HEK293 (cell line): Measurements from ENCODE around the gene RABEP1.

Source experiments
- ZNF292 ChIP-seq: fragments of 450-650 bp; formaldehyde crosslinking; IDR thresholded peaks from 2 replicates; pipeline ENCODE4 v1.5.1; 2016; ENCODE audit warnings: low read depth, missing biosample characterization, missing genetic modification characterization, borderline replicate concordance
- ZNF514 ChIP-seq: fragments of 450-650 bp; formaldehyde crosslinking; IDR thresholded peaks from 2 replicates; pipeline ENCODE4 v1.5.1; 2016; ENCODE audit warnings: missing biosample characterization, missing genetic modification characterization
- ZNF548 ChIP-seq: fragments of 450-650 bp; formaldehyde crosslinking; IDR thresholded peaks from 2 replicates; pipeline ENCODE4 v1.5.1; 2016; ENCODE audit warnings: missing biosample characterization, missing genetic modification characterization
- ZNF785 ChIP-seq: fragments of 450-650 bp; formaldehyde crosslinking; IDR thresholded peaks from 2 replicates; pipeline ENCODE4 v1.5.1; 2016; ENCODE audit warnings: missing biosample characterization, missing genetic modification characterization
- TF ChIP-seq, protein P1 (sequence below): fragments of 450-650 bp; formaldehyde crosslinking; IDR thresholded peaks from 2 replicates; pipeline ENCODE4 v1.5.1; 2016; ENCODE audit warnings: missing biosample characterization, missing genetic modification characterization, low read depth

DNA sequence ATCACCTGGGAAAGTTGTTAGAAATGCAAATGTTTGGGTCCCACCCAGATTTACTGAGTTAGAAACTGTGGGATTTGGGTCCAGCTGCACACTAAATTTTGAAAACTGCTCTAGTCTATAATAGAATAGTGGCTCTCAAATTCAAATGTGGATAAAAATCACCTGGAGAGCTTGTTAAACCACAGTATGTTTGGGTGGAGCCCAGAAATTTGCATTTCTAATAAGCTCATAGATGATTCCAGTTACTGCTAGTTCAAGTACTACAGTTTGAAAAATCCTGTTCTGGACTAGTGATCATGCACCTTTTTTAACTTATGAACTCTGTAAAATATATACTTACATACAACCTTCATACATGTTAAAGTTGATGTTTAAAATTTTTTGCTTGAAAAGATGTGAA is 27.8 kb downstream of the RABEP1 start:
- TF ChIP-seq, protein P1, sequence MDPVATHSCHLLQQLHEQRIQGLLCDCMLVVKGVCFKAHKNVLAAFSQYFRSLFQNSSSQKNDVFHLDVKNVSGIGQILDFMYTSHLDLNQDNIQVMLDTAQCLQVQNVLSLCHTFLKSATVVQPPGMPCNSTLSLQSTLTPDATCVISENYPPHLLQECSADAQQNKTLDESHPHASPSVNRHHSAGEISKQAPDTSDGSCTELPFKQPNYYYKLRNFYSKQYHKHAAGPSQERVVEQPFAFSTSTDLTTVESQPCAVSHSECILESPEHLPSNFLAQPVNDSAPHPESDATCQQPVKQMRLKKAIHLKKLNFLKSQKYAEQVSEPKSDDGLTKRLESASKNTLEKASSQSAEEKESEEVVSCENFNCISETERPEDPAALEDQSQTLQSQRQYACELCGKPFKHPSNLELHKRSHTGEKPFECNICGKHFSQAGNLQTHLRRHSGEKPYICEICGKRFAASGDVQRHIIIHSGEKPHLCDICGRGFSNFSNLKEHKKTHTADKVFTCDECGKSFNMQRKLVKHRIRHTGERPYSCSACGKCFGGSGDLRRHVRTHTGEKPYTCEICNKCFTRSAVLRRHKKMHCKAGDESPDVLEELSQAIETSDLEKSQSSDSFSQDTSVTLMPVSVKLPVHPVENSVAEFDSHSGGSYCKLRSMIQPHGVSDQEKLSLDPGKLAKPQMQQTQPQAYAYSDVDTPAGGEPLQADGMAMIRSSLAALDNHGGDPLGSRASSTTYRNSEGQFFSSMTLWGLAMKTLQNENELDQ (tag by site-specific recombination) = no peak
- TF ChIP-seq ZNF785 (tag by site-specific recombination) (no peak), ZNF292 (tag by site-specific recombination) (no peak), ZNF514 (tag by site-specific recombination) (no peak), ZNF548 (tag by site-specific recombination) (no peak)
